Measurements from ENCODE around the gene SLC1A7.

SLC1A7 gene

DNA sequence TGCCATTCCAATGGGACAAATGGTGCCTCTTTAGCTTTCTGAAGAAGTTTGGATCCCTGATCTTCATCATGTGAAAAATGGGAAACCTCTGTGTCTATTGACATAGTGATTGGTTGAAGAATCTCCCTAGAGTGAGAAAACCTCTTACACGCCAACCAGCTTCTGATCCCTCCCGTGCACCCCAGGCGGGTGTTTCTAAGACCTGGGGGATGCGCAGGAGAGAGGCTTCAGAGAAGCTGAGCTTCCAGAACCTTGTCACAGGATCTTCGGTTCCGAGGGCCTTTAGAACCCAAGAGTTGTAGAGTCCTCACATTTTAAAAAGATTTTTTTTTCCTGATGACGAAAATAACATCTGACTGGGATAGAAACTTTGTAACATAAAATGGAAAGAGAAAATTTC is 69.2 kb downstream of the SLC1A7 start:
- no peak for DNase-seq

DNA sequence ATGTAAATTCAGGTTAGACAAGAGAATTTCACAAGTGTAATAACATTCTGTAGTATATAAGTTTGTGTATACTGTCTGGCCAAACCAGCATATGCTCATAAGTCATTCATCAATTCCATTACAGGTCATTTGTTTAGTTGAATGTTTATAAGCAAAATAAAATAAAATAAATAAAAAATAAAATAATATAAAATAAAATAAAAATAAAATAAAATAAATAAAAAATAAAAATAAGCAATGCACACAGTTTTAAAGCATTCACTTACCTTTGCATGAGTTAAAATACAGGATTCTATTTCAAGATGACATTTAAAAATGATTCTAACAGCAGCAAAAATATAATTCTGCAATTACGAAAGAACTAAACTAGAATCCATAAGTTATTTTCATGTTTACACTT is 70.5 kb downstream of the SLC1A7 start:
- no peak for DNase-seq

- no peak for DNase-seq
Observed at GRCh38 chr1:53071167-53071865, 71.1 kb downstream of the SLC1A7 start.

DNA sequence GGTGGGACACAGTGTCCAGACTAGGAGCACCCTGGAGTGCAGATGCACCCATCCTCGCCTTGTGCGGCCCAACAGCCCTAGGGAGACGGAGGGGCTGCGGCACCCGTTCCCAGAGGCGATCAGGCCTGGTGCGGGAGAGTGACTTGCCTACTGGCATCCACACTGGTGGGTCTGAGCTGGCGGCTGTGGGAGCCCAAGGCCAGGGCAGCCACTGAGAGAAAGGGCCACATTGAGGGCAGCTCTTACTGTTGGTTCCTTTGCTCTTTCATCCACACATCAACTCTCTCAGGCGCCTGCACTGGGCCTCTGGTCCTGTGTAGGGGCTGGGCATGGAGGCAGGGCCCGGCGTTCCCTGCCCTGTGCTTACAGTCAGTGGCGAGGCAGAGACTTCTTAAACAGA is 71.8 kb downstream of the SLC1A7 start:
- DNase-seq: no peak

- no peak for DNase-seq
Observed at GRCh38 chr1:53069663-53070327, 72.6 kb downstream of the SLC1A7 start.

DNA sequence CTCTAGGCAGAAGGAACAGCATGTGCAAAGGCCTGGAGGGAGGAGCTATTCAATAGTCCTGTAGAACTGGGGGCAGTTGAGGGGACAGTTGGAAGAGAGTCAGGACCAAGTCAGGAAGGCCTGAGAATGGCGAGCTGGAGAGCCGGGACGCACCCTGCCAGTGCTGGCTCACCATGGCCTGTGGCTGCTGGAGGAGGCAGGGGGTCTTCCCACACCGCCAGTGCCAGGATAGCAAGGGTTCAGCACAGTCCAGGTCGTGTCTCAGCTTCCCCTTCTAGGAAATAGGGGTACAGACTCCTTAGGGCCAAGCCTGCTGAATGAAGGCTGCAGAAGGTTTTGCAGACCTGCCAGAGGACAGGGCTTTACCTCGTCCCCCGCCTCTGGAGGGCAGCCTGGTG is 73.2 kb downstream of the SLC1A7 start:
- no peak for DNase-seq

GRCh38 chr1:53068314-53069099 is 73.9 kb downstream of the SLC1A7 start:
- no peak for DNase-seq

DNA sequence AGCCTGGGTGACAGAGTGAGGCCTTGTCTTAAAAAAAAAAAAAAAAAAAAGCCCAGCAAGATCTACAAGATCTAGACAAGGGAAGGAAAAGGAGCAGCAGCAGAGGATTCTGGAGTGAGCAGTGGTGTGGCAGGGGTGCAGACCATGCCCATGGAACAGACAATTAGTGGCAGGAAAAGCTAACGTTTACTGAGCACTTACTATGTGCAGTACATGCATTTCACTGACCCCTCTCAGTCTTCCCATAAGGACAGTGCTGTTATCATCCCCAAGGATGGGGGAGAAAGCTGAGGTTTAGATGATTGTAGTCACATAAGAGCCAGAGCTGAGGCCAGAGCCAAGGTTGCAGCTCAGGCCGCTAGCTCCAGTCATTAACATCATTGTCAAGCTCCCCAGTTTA is 74.6 kb downstream of the SLC1A7 start:
- no peak for DNase-seq

DNA sequence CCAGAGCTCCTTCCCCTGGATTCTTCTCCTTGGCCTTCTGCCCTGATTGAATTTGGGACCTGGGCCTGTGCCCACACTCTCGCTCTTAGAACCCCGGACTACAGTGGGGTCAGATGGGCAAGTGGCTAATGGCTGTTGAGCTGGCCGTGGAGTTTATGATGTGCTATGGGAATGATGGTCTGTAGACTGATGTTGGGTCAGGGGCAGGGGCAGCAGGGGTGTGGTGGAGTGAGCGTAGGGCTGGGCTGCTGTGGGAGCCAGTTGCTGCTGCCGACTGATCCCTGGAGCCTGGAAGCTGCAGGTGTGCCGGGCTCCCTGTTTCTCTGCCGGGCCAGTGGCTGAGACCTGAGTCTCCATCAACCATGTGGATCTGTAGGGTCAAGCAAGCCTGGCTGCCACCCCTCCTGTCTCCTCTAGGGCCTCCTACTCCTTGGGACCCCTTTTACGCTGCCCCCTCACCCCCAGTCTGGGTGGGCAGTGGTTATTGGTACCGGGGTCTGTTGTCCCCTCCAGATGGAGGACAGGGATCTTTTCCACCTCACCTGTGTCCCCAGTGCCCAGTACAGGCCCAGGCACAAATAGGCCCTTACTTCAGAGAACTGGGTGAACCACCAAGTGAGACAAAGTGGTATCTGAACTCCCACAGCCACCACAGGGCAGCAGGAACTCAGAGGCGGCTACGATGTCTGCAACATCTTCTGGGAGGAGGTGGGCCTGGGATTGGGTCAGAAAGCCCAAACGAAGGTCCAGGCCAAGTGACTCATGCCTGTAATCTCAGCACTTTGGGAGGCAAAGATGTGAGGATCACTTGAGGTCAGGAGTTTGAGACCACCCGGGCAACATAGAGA is 75.3 kb downstream of the SLC1A7 start:
- DNase-seq: no peak

DNA sequence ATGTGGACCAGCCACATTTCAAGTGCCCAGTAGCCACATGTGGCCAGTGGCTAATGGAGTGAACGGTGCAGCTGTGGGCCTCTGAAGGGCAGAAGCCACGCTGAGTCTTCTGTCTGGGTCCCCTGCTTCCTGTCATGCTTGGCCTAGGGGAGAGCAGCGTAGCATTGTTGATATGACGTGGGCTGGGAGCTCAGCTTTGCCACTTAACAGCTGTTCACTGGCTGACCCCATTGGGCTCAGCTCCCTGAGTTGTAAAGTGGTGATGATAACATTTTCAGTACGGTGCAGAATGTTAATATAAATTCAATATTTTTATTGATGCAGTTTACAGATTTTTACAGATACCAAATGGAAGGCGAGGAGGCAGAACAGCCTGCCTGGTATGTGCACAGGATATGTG is 76.0 kb downstream of the SLC1A7 start:
- no peak for DNase-seq

DNA sequence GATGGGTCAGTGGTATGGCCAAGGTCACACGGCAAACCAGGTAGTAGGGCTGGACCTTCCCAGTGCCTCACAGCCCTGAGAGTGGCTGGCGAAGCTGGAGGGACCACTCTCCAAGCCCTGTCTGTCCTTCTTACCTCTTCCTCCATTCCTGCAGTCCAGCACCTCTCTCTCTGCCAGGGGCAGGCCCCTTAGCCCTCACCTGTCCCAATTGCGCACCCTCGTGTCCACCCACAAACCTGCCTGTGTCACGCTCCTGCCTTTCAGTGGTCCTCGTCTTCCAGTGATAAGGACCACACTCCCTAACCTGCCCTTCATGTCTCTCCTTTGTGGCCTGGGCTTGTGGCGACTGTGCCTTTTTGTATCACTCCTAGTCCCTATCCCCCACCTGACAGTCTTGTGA is 77.0 kb downstream of the SLC1A7 start:
- DNase-seq: no peak

DNA sequence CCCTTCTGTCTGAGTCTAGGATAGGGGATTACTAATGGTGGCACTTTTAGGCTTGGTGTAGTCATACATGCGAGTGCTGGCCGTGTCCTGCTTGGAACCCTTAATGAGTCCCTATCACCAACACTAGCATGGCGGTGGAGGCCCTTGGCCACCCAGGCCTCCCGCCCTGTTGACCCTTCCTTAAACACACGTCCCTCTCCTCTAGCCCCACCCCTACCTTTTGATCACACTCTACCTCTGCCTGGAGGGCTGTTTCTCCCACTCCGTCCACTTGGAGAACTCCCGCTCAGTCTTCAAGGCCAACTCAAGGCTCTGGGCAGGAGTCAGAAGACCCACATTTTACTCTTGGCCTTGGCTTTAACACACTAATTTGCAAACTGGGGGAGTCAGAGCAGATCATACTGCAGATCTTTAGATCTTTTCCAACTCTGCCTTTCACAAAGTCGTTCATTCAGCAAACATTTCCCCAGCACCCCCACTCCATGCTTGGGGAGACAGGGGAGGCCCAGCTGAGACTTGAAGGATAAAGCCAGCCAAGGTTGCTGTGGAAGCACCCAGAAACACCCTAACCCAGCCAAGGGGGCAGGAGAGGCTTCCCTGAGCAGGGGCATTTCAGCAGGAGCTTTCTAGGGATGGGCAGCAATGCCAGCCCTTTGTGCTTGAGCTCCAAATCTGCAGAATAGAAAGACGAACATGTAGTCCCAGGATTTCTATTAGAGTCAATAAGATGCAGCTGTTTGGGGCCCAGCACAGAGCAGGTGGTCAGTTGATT is 78.5 kb downstream of the SLC1A7 start:
- DNase-seq: no peak

DNA sequence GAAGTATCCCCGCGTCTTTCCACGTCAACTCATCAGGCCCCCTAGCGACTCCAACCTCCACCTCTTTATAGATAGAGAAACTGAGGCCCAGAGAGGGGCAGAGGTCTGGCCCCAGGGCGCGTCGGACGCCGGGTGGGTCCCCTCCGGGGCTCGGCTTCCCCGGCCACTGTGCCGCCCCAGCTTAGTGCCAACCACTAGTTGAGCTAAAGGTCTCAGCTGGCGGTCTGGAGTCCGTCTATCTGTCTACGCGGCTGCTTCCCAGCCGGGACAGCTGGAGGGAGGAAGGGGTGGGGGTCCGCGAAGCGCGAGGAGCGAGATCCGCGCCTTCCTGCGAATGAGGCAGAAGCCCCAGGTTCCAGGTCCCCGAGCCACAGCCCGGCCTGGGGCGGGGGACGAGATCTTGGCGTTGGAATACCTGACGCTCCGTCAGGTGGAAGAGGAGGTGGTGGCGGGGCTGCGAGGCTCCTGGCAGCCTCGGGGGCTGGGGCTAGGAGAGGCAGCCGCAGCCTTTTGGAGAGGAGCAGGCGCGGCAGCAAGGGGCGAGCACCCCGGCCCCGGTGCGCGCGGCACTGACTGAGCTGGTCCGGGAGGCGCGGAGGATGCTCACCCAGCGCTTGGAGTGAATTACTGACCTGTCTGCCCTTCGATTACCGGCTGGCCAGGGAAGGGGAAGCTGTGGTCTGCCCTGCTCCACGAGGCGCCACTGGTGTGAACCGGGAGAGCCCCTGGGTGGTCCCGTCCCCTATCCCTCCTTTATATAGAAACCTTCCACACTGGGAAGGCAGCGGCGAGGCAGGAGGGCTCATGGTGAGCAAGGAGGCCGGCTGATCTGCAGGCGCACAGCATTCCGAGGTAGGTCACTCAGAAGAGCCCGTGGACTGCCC is 79.5 kb downstream of the SLC1A7 start:
- DNase-seq: no peak

DNA sequence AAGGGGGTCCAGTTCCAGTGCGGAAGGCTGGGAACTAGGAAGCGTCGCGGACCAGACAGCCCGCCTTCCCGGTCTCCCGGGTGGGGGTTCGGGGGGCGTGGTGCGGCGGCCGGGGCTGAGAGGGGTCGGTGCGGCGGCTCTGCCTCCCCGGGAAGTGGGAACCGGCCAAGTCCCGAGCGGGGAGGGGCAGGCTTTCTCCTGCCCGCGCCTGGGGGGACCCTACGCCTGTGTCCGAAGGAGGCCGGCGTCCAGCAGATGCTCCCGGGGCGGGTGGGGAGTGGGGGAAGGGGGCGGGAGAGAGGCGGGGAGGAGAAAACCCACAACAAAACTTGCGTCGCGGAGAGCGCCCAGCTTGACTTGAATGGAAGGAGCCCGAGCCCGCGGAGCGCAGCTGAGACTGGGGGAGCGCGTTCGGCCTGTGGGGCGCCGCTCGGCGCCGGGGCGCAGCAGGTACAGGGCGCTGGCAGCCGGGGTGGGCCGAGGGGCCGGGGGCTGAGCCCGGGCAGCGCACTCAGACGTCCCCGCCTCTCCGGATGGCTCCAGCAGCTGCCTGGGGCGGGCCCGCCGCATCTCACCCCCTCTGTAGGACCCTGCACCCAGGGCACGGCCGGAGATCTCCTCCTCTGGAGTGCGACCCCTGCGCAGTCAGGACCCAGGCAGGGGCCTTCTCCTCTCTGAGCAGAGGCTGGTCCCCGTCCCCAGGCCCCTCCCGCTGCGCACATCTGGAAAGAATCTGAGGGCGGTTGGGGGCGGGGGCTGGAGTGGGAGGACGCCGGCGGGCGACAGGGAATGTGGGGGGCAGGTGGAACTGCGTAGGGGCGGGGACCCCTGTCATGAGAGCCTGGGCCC is 80.4 kb downstream of the SLC1A7 start, which contains the start of gene PODN:
Gene PODN (plus strand): TSS at position 355 of the 849 bp plus-strand sequence. CDS start 7,643 bp downstream, outside the sequence.
- DNase-seq: peak in 1 of 2 experiments; percentile 10

- DNase-seq: no peak
Observed at GRCh38 chr1:53061123-53061858, 81.1 kb downstream of the SLC1A7 start.

DNA sequence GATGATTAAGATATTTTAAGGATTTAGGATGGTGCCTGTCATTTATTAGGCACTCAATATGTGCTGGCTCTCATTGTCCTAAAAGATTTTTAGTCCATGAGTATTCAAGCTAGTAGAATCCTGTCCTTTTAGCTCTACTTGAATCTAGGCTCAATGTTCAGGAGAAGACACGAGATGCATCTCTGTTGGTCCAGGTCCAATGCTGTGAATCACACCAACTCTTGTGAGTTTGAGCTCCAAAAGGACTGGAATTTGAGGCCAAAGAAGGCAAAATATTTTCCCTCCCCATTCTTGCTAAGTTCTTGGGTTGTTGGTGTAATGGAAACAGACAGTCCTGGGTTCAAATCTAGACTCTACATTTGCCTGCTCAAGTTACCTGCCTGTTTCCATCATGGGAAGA is 81.9 kb downstream of the SLC1A7 start:
- no peak for DNase-seq

- DNase-seq: no peak
Observed at GRCh38 chr1:53057127-53057526, 85.3 kb downstream of the SLC1A7 start.

DNA sequence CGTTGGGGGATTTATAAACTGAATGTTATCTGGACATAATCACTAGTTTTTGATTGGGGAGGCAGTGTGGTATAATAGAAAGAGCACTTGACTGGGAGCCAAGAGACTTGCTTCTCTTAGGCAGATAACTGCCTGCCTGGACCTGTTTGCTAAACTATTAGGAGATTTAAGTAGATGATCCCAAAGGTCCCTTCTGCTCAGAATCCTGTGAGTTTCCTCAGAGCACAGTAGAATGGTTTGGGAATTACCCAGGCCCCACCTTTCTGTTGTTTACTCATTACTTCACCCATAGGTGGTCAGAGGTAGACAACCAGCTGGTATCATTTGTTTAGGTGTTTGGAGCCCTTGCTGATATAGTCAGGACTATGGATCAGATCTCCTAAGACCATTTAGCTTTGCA is 90.8 kb downstream of the SLC1A7 start:
- no peak for DNase-seq

DNA sequence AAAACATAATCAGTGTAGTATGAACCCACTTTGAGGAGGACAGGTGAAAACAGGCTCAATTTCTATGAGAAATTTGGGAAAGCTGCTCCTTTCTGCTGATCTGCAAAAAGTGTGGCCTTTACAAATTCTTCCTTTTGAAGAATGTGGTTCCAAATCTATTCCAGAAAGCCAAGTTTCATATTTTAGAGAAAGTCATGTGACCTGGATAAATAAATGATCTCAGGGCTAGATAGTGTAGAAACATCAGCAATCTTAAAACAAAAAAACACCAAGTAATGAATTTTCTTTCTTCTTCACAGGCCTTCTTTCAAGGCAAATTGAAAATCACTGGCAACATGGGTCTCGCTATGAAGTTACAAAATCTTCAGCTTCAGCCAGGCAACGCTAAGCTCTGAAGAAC is 92.1 kb downstream of the SLC1A7 start:
- no peak for DNase-seq
